Measurements from ENCODE around the gene PLEKHO2.

PLEKHO2 gene

GRCh38 chr15:64828985-64829384 is 12.7 kb upstream of the PLEKHO2 start:
- DNase-seq = no peak

DNA sequence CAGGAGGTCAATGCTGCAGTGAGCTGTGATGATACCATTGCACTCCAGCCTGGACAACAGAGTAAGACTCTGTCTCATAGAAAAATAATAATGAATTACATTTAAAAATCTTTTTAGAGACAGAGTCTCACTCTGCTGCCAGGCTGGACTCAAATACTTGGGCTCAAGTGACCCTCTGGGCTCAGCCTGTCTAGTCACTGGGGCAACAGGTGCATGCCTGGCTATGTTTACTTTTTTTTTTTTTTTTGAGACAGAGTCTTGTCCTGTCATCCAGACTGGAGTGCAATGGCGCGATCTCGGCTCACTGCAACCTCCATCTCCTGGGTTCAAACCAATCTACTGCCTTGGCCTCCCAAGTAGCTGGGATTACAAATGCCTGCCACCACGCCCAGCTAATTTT is 8.0 kb upstream of the PLEKHO2 start:
- no peak for DNase-seq

DNA sequence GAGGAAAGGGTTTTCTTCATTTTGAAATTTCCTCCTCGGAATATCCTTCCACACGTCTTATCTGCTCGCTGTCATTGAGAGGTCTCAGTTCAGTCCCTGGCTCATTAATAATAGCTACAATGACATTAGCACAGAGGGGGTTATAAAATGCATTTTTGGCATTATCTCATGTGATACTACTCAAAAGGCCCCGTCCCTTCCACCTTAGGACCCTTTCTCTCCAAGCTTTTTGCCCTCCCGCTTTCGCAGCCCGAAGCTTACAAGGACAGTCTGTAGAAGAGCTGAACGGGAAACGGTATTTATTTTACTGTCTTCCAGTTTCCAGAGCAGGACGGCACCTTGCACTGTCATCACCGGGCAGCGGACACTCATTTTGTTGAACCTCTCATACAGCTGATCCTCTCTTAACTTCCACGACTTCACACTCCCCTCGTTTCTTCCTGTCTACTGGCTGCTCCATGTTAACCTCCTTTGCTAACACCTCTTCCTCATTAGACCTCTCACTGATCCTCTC is 5.6 kb upstream of the PLEKHO2 start:
- DNase-seq = no peak

GRCh38 chr15:64837502-64837901 is 4.2 kb upstream of the PLEKHO2 start:
- no peak for DNase-seq

GRCh38 chr15:64841060-64841343 is 713 bp upstream of the PLEKHO2 start:
- DNase-seq = no peak

GRCh38 chr15:64842096-64842939 is 603 bp downstream of the PLEKHO2 start:
- DNase-seq = no peak

GRCh38 chr15:64842986-64843561 is 1.4 kb downstream of the PLEKHO2 start:
- no peak for DNase-seq

GRCh38 chr15:64843991-64844390 is 2.3 kb downstream of the PLEKHO2 start:
- DNase-seq = no peak

DNA sequence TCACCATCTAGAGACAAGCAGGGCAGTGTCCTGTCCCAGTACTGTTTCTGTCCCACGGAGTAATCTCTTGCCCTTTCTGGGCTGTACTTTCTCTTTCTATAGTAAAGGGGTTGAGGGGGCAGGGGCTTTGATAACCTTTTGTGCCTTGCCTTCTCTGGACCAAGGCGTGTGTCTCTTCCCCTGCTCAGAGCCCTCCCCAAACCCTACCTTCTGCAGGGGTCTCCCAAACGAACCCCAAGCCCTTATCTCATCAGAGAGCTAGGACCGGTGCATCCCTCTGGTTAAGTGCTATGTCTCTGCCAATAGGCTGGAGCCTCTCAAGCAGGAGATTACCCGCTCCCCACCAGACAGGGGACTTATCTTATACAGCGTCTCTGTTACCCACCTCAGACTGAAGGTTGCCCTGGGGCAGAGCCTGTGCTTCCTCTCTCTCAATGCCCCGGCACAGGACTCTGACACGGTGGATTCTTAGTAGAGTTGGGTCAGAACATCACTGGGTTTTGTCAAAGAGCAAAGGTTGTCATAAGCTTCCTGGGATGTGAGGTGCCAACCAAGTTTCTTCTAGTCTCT is 2.9 kb downstream of the PLEKHO2 start:
- DNase-seq = no peak

DNA sequence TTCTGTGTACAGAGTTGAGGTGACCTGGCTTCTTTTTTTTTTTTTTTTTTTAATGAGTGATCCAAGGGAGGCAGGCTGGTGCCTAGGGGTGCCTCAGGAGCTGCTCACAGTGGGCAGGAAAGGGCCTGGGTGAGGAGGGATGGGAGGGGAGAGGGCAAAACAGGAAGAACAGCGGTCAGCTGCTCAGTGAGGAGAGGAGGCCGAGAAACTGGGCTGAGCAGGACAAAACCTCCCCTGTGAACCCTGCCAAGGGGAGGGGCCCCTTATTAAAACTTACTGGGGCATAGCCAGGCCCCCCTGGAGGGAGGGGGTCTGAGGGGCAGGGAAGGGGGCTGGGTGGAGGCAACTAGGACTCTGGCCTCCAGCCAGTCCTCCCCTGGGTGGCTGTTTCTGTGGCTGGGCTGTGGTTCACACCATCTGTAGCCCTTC is 3.5 kb downstream of the PLEKHO2 start:
- no peak for DNase-seq

GRCh38 chr15:64845831-64846595 is 4.3 kb downstream of the PLEKHO2 start:
- no peak for DNase-seq

DNA sequence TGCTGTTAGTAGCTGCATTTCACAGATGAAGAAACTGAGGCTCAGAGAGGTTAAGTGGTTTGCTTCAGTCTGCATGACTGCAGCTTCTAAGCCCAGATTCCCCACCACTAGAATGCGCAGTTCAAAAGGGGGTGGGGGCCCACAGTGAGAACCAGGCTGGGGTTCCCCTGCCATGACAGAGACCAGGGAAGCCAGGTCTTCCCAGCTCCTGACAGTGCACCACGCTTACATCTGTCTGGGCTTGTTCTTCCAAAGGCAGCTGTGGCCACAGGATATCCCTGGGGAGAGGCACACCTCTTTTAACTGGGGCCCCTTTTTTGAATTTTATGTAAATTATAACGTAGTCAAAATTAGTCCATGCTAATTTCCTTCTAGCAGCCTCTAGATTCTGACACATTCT is 5.3 kb downstream of the PLEKHO2 start:
- no peak for DNase-seq

DNA sequence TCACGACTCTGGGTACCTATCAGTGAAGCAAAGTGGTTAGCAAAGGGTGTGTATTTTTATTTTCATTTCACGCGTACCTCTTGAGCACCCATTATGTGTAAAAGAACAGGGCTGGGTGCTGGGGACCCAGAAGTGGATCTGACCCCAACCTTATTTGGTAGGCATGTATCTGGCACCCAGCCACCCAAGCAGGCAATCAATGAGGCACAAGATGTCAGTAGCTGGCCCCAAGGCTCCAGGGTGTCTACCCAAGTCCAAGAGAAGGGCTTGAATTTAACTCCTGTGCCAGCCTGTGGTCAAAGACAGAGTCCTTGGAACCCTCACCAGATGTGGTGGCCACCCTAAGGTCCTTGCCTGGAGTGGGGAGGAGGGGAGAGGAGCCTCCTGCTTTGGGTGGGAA is 5.7 kb downstream of the PLEKHO2 start:
- DNase-seq = no peak

GRCh38 chr15:64847876-64848716 is 6.4 kb downstream of the PLEKHO2 start:
- DNase-seq = no peak

- DNase-seq = no peak
Measured at GRCh38 chr15:64850778-64851502, 9.2 kb downstream of the PLEKHO2 start.

DNA sequence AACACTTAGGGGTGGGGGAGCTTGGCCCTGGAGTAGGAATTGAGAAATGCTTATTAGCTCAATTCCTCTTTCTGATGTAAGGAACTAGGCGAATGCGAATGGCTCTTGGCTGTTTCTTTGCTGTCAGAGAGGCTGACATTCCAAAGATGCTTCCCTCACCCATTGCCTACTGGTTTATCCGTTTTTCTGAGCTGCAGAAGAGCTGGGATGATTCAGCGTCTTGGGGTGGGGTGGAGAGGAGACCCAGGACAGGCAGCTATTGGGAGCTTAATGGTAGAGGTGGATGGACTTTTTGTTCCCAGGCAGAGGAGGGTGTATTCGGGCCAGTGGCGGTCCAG is 9.8 kb downstream of the PLEKHO2 start:
- no peak for DNase-seq

DNA sequence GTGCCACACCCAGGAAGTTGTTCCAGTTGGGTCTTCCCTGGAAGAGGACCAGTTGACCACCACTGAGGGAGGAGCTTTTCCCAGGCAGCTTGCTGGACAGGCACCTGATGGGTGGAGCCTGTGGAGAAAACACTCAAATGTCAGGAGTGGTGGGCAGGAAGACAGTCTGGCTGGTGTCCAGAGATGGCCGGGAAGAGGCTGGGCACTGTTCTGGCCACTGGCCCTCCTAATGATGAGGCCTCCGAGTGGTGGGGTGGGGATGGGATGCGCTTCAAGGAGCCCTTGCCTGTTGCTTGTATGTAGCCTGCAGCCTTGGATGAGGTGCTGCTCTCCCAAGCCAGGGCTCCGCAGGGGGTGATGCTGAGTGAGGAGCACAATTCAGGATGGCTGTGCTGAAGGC is 12.3 kb downstream of the PLEKHO2 start:
- DNase-seq = no peak

DNA sequence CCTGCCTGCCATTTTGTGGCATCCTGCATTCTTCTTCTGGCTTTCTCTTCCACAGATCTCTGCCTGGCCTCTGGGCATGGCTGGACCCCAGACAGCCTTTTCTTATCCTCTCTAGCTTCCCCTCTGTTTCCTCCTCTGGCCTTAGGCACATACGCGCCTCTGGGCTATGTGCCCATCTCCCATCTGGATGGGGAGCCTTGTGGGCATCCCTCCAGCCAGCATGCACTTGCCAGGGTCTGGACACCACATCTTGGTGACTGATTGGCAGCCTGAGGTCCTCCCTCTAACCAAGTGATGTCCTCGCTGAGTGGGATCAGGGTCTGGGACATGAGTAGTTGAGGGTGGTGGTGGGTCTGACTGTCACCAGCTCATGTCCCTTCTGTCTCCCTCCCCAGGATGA is 12.8 kb downstream of the PLEKHO2 start:
- DNase-seq = no peak

- DNase-seq = no peak
Measured at GRCh38 chr15:64855205-64855975, 13.7 kb downstream of the PLEKHO2 start.

GRCh38 chr15:64856429-64857145 is 14.9 kb downstream of the PLEKHO2 start:
- no peak for DNase-seq

- no peak for DNase-seq
Measured at GRCh38 chr15:64857421-64857820, 15.7 kb downstream of the PLEKHO2 start.

All from NCI-H187 treated with DMSO at 0.1 percent for 48 hours (cell line).